Aorta (tissue), 5 donors: ENCODE measurements around the gene DYNC2I2. TPM values are rescaled to one million over a fixed set of nuclear protein-coding genes. Genes with fewer than 3 reads are reported as not detected.
A peak's percentile ranks its signal among the peaks of the same experiment; 100 is the strongest.

ENCODE experiments used
- ATAC-seq: fragments of 200-7000 bp; cut with Tn5 transposase; one replicate; pipeline ENCODE4 v1.9.1; 2022; ENCODE audit warnings: moderate library complexity; ENCODE audit not compliant: low FRiP score
- DNase-seq, 2 donors: peaks; one replicate each; pipeline ENCODE4 v3.0.0-alpha.2; 2020
- H3K27ac ChIP-seq, 2 donors: one replicate each; pipeline ENCODE4 v1.5.1; 2013; ENCODE audit warnings: low read length in 2 of 2, mild to moderate bottlenecking in 2 of 2, moderate library complexity in 2 of 2, control low read depth in 1 of 2, inconsistent platforms in 1 of 2, low read depth in 1 of 2
- H3K27me3 ChIP-seq, 2 donors: one replicate each; pipeline ENCODE4 v1.6.1; 2013; ENCODE audit warnings: control low read depth in 1 of 2, low read length in 1 of 2, mild to moderate bottlenecking in 1 of 2, moderate library complexity in 1 of 2; ENCODE audit not compliant: insufficient read depth in 2 of 2, control insufficient read depth in 1 of 2
- H3K36me3 ChIP-seq, 2 donors: one replicate each; pipeline ENCODE4 v1.6.1; 2013; ENCODE audit warnings: control low read depth in 1 of 2, low read length in 1 of 2, mild to moderate bottlenecking in 1 of 2; ENCODE audit not compliant: insufficient read depth in 2 of 2, control insufficient read depth in 1 of 2
- H3K4me1 ChIP-seq, 2 donors: one replicate each; pipeline ENCODE4 v1.6.1; 2013; ENCODE audit warnings: low read length in 2 of 2, control low read depth in 1 of 2, mild to moderate bottlenecking in 1 of 2, moderate library complexity in 1 of 2; ENCODE audit not compliant: insufficient read depth in 2 of 2, control insufficient read depth in 1 of 2
- H3K4me3 ChIP-seq, 2 donors: one replicate each; pipeline ENCODE4 v1.5.1; 2013; ENCODE audit warnings: low read length in 2 of 2, control low read depth in 1 of 2, mild to moderate bottlenecking in 1 of 2
- H3K9me3 ChIP-seq: one replicate; pipeline ENCODE4 v1.6.1; 2013; ENCODE audit warnings: mild to moderate bottlenecking, low read length; ENCODE audit not compliant: control insufficient read depth
- WGBS, 2 donors: extraction: QIAGEN DNeasy Blood & Tissue Kit; methylation state at CpG; one replicate each; pipeline ENCODE4 v1.1.7; 2013; 5-methylcytosine and 5-hydroxymethylcytosine counted together
- intact Hi-C, 2 donors: fragments of 100-400 bp; cut with DNase I; formaldehyde crosslinking; loops; one replicate each; pipeline versions ENCODE4 v1.14.2 to v1.15.0; 2022
- polyA plus RNA-seq, 2 donors: library from polyadenylated mRNA; stranded (reverse); fragments of 200-250 nt; gene quantifications; one replicate each; pipeline ENCODE4 v1.2.3, GENCODE V29; 2013
- total RNA-seq, 2 donors: library from RNA; stranded (reverse); fragmentation: NEBNext Ultra II Directional; extraction: Animal tissue kit (Norgen Biotek cat#: 25700); gene quantifications; one replicate each; pipeline ENCODE4 v1.2.1, GENCODE V29; 2021
- donor health status: healthy with polysubstance abuse.
- donor health status: Bipolar disorder and iron deficiency.
- donor health status: DM: no; HTN: no; CAD: no.
- donor health status: DM: no; HTN: no; CAD: no.
- donor health status: DM: yes; HTN: yes; CAD: no.

DYNC2I2 gene
- total and polyA plus RNA-seq, 4 donors = 9.0 to 55.3 (median 17.7) TPM

GRCh38 chr9:128643519-128644300 is 12.9 kb downstream of the DYNC2I2 start:
- H3K27me3 ChIP-seq = no peaks in the 10 kb centered on the region
- intact Hi-C loops = no loop called here
- H3K36me3 ChIP-seq = peaks cover 0 to 4% of the 10 kb centered on the region in 2 donors
- H3K4me1 ChIP-seq = no peaks in the 10 kb centered on the region
- H3K27ac ChIP-seq = no peak overlapping the region
- no peak overlapping the region for H3K4me3 ChIP-seq
- 66 to 67% methylated on average over 12 of the region's 12 CpGs for WGBS, 2 donors
- DNase-seq (no peak), ATAC-seq (no peak)
- no peaks in the 10 kb centered on the region for H3K9me3 ChIP-seq

GRCh38 chr9:128642675-128643245 is 13.9 kb downstream of the DYNC2I2 start:
- Histone ChIP-seq H3K36me3 (peaks cover 0 to 4% of the 10 kb centered on the region in 2 donors), H3K9me3 (no peaks in the 10 kb centered on the region), H3K27me3 (no peaks in the 10 kb centered on the region), H3K27ac (no peak overlapping the region), H3K4me3 (no peak overlapping the region), H3K4me1 (no peaks in the 10 kb centered on the region)
- 85 to 90% methylated on average over 12 of the region's 12 CpGs for WGBS, 2 donors
- intact Hi-C loops = no loop called here
- DNase-seq = no peak
- no peak for ATAC-seq

- no peaks in the 10 kb centered on the region for H3K9me3 ChIP-seq
- ATAC-seq (no peak), DNase-seq (no peak)
- intact Hi-C loops = no loop called here
- no peak overlapping the region for H3K4me3 ChIP-seq
- H3K36me3 ChIP-seq = peaks cover 0 to 4% of the 10 kb centered on the region in 2 donors
- 90 to 93% methylated on average over 18 of the region's 18 CpGs for WGBS, 2 donors
- no peak overlapping the region for H3K27ac ChIP-seq
- H3K27me3 ChIP-seq = no peaks in the 10 kb centered on the region
- no peaks in the 10 kb centered on the region for H3K4me1 ChIP-seq
These were observed 16.0 kb downstream of the DYNC2I2 start for GRCh38 chr9:128640603-128641002.

- 94 to 96% methylated on average over 4 of the region's 4 CpGs for WGBS, 2 donors
- H3K9me3 ChIP-seq = no peaks in the 10 kb centered on the region
- peaks cover 0 to 4% of the 10 kb centered on the region in 2 donors for H3K36me3 ChIP-seq
- no peak overlapping the region for H3K4me3 ChIP-seq
- no peaks in the 10 kb centered on the region for H3K27me3 ChIP-seq
- no peak overlapping the region for H3K27ac ChIP-seq
- intact Hi-C loops = loop anchor here (5.0 kb wide), 1 partner anchor 49 kb away; the partner anchor contains the start of gene SET (in 2 of the 2)
- DNase-seq (no peak), ATAC-seq (no peak)
- H3K4me1 ChIP-seq = no peaks in the 10 kb centered on the region
These were observed 18.1 kb downstream of the DYNC2I2 start for GRCh38 chr9:128638580-128638979.

- Histone ChIP-seq H3K4me3 (no peak overlapping the region), H3K27me3 (no peaks in the 10 kb centered on the region), H3K27ac (peak overlapping the region in 1 of 2 donors; percentile 37), H3K9me3 (no peaks in the 10 kb centered on the region), H3K4me1 (no peaks in the 10 kb centered on the region), H3K36me3 (peaks cover 0 to 7% of the 10 kb centered on the region in 2 donors)
- intact Hi-C loops = loop anchor here (5.0 kb wide), 1 partner anchor 50 kb away; the partner anchor contains the start of gene SET (in 2 of the 2)
- peak in 1 of 2 donors; percentile 69 for DNase-seq
- no peak for ATAC-seq
- WGBS, 2 donors = 21 to 31% methylated on average over 10 of the region's 10 CpGs
These were observed 19.0 kb downstream of the DYNC2I2 start for GRCh38 chr9:128637656-128638055.

GRCh38 chr9:128636556-128637530 is 19.8 kb downstream of the DYNC2I2 start:
- intact Hi-C loops = loop anchor here (5.0 kb wide), 1 partner anchor 50 kb away; the partner anchor contains the start of gene SET (in 2 of the 2)
- no peaks in the 10 kb centered on the region for H3K9me3 ChIP-seq
- DNase-seq (no peak), ATAC-seq (no peak)
- H3K27me3 ChIP-seq = no peaks in the 10 kb centered on the region
- peak overlapping the region in 1 of 2 donors; percentile 85 for H3K27ac ChIP-seq
- H3K4me3 ChIP-seq = no peak overlapping the region
- no peaks in the 10 kb centered on the region for H3K4me1 ChIP-seq
- 83 to 85% methylated on average over 20 of the region's 20 CpGs for WGBS, 2 donors
- H3K36me3 ChIP-seq = peaks cover 0 to 13% of the 10 kb centered on the region in 2 donors

- Histone ChIP-seq H3K4me1 (no peaks in the 10 kb centered on the region), H3K36me3 (peaks cover 0 to 13% of the 10 kb centered on the region in 2 donors), H3K27me3 (no peaks in the 10 kb centered on the region), H3K4me3 (no peak overlapping the region), H3K9me3 (no peaks in the 10 kb centered on the region), H3K27ac (peak overlapping the region; percentile 79 to 85)
- ATAC-seq (peak; percentile 27), DNase-seq (no peak)
- intact Hi-C loops = loop anchor here (5.0 kb wide), 1 partner anchor 51 kb away; the partner anchor contains the start of gene SET (in 2 of the 2)
- 68 to 71% methylated on average over 16 of the region's 16 CpGs for WGBS, 2 donors
These were observed 20.6 kb downstream of the DYNC2I2 start for GRCh38 chr9:128636024-128636390.
